Thoracic aorta (tissue), 2 donors: ENCODE measurements around the gene MIB2. TPM values are rescaled to one million over a fixed set of nuclear protein-coding genes. Genes with fewer than 3 reads are reported as not detected.

Source experiments
- ATAC-seq: fragments of 150-250 bp; one replicate; pipeline ENCODE4 v1.8.0; 2017; ENCODE audit warnings: low read depth; ENCODE audit not compliant: insufficient number of reproducible peaks, low FRiP score
- DNase-seq: peaks from one replicate; pipeline ENCODE4 v3.0.0-alpha.2; 2020; ENCODE audit warnings: low spot score
- H3K27ac ChIP-seq, 2 donors: fragments of 200-600 bp; sonication (generic); 1 replicate in 1 of 2; 2 replicates in 1 of 2; pipeline ENCODE4 v1.5.1; 2016; ENCODE audit warnings: mild to moderate bottlenecking in 2 of 2, moderate library complexity in 2 of 2
- H3K27me3 ChIP-seq: fragments of 200-600 bp; sonication (generic); replicated peaks from 2 replicates; pipeline ENCODE4 v1.6.0; 2016; ENCODE audit warnings: mild to moderate bottlenecking; ENCODE audit not compliant: insufficient read depth
- H3K36me3 ChIP-seq: fragments of 200-600 bp; sonication (generic); one replicate; pipeline ENCODE4 v1.5.1; 2016
- H3K4me1 ChIP-seq, 2 donors: fragments of 200-600 bp; sonication (generic); 1 replicate in 1 of 2; 2 replicates in 1 of 2; pipeline versions ENCODE4 v1.5.1 to v1.6.0; 2016; ENCODE audit warnings: low read depth in 2 of 2, mild to moderate bottlenecking in 1 of 2; ENCODE audit not compliant: control insufficient read depth in 1 of 2
- H3K4me3 ChIP-seq: fragments of 200-600 bp; sonication (generic); 2 replicates; pipeline ENCODE4 v1.5.1; 2016; ENCODE audit warnings: mild to moderate bottlenecking
- H3K9me3 ChIP-seq: fragments of 200-600 bp; sonication (generic); 2 replicates; pipeline ENCODE4 v1.5.1; 2016
- total RNA-seq, 2 donors: library from RNA; depleted of rRNA; stranded (reverse); fragments of >200 nt; gene quantifications; one replicate each; pipeline versions ENCODE4 v1.1.0 to v1.2.3, GENCODE V29; 2016
- TF ChIP-seq, protein P1 (sequence below): fragments of 200-600 bp; sonication (generic); IDR thresholded peaks from one replicate; pipeline ENCODE4 v1.5.1; 2019; ENCODE audit warnings: antibody characterized with exemption

Gene MIB2
- total RNA-seq, 2 donors from 2014 or later = 48.6 to 102 TPM

DNA sequence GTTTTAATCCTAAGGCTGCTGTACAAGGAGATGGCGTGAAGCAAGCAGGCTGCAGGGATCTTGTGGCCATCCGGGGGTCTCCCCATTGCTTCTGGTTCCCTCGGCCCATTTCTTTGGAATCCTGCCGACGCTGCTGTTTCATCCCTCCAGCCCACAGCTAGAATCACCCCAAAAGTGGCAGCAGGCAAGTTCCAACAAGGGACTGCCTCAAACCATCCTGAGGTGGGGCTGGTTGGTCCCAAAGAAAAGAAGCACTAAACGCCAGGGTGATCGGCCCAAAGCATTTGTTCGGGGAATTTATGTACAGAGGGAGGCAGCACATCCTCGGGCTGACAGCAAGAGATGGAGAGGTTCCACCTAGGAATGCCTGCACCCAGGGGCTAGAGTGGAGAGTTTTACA, 4.5 kb upstream of the MIB2 start:
- no peaks in the 10 kb centered on the region for H3K27me3 ChIP-seq
- ATAC-seq (no peak), DNase-seq (no peak)
- H3K36me3 ChIP-seq = no peaks in the 10 kb centered on the region
- H3K4me3 ChIP-seq = no peak overlapping the region
- TF ChIP-seq, protein P1, sequence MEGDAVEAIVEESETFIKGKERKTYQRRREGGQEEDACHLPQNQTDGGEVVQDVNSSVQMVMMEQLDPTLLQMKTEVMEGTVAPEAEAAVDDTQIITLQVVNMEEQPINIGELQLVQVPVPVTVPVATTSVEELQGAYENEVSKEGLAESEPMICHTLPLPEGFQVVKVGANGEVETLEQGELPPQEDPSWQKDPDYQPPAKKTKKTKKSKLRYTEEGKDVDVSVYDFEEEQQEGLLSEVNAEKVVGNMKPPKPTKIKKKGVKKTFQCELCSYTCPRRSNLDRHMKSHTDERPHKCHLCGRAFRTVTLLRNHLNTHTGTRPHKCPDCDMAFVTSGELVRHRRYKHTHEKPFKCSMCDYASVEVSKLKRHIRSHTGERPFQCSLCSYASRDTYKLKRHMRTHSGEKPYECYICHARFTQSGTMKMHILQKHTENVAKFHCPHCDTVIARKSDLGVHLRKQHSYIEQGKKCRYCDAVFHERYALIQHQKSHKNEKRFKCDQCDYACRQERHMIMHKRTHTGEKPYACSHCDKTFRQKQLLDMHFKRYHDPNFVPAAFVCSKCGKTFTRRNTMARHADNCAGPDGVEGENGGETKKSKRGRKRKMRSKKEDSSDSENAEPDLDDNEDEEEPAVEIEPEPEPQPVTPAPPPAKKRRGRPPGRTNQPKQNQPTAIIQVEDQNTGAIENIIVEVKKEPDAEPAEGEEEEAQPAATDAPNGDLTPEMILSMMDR = no peak
- H3K4me1 ChIP-seq = peaks cover 10 to 17% of the 10 kb centered on the region in 2 donors
- no peak overlapping the region for H3K27ac ChIP-seq
- no peaks in the 10 kb centered on the region for H3K9me3 ChIP-seq

DNA sequence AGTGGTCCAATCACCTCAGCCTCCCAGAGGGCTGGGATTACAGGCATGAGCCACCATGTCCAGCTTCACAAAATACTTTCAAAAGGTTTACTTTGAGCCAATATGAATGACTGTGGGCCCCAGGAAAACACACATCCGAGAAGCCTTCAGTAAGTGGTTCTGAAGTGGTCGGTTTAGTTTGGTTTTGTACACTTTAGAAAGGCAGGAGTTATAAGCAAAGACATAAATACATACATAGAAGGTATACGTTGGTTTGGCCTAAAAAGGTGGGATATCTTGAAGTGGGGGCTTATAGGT, 3.2 kb upstream of the MIB2 start:
- no peak overlapping the region for H3K27ac ChIP-seq

DNA sequence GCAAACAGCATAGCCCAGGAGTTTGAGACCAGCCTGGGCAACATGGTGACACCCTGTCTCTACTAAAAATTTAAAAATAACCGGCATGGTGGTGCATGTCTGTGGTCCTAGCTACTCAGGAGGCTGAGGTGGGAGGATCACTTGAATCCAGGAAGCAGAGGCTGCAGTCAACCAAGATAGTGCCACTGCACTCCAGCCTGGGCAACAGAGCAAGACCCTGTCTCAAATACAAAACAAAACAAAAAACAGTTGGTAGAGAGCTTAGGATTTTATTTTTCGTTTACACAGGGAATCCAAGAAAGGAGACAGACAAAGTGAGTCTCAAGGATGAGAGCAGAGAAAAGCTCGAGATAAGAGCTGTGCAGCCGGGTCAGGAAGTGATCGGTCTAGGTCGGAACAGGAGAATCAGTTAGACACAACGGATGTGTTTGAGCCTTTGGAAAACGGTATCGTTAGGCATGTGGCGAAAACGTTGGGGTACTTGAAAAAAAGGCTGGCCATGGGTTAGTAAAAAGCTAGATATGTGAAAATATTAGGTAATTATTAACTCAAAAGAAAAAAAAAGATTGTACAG, 1.7 kb upstream of the MIB2 start:
- Histone ChIP-seq H3K36me3 (peaks cover 8% of the 10 kb centered on the region), H3K4me1 (peaks cover 18 to 30% of the 10 kb centered on the region in 2 donors), H3K27me3 (no peaks in the 10 kb centered on the region), H3K27ac (no peak overlapping the region), H3K4me3 (peak overlapping the region; percentile 96), H3K9me3 (no peaks in the 10 kb centered on the region)
- DNase-seq (no peak), ATAC-seq (no peak)
- TF ChIP-seq, protein P1 = no peak

More for the DNA sequence above, 3.2 kb upstream of the MIB2 start:
- Histone ChIP-seq H3K9me3 (no peaks in the 10 kb centered on the region), H3K4me1 (peaks cover 18 to 25% of the 10 kb centered on the region in 2 donors), H3K4me3 (no peak overlapping the region), H3K27me3 (no peaks in the 10 kb centered on the region), H3K36me3 (no peaks in the 10 kb centered on the region)
- no peak for ATAC-seq
- TF ChIP-seq, protein P1 = no peak
- no peak for DNase-seq

DNA sequence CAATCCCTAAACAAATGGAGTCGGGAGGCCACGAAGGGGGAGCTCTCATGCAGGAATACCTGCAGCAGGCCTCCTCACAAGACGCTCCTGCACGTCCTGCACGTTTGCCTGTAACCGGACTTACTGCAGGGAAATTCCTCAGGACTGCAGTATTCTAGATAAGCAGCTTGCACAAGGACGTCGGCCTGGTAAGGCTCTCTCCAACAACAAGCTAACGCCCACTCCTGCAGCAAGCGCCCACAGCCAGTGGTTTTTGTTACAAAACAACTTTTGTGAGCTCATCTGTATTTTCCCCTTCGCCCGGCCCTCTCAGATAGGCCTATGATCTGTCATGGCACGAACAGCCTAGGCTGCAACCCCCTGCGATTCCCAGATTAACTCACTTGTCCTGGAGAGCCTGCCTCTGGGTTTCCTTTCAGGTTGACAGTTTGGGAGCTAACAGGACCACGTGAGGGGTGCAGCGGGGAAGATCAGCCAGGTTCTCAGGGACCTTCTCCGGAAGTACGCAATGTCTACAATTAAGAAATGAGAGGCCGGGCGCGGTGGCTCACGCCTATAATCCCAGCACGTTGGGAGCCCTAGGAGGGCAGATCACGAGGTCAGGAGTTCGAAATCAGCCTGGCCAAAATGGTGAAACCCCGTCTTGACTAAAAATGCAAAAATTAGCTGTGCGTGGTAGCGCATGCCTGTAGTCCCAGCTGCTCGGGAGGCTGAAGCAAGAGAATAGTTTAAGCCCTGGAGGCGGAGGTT, 921 bp upstream of the MIB2 start:
- Histone ChIP-seq H3K27me3 (no peaks in the 10 kb centered on the region), H3K27ac (peak overlapping the region; percentile 99 to 100), H3K4me3 (peak overlapping the region; percentile 96), H3K9me3 (no peaks in the 10 kb centered on the region), H3K36me3 (peaks cover 8% of the 10 kb centered on the region), H3K4me1 (peaks cover 18 to 30% of the 10 kb centered on the region in 2 donors)
- ATAC-seq (no peak), DNase-seq (no peak)
- TF ChIP-seq, protein P1 = no peak

DNA sequence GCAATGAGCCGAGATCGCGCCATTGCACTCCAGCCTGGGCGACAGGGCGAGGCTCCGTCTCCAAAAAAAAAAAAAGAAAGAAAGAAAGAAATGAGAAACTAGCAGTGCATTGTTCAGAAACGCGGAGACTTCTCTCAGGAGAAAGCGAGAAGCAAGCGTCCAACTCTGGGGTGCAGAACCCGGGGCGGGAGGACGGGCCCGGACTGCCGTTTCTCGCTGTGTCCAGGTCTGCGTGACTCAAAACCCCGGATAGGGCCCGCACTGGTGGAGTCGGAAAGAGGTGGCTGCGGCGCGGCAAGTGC, 395 bp upstream of the MIB2 start:
- no peaks in the 10 kb centered on the region for H3K27me3 ChIP-seq
- TF ChIP-seq, protein P1 = no peak
- ATAC-seq = no peak
- peaks cover 18 to 30% of the 10 kb centered on the region in 2 donors for H3K4me1 ChIP-seq
- H3K36me3 ChIP-seq = peaks cover 8% of the 10 kb centered on the region
- no peaks in the 10 kb centered on the region for H3K9me3 ChIP-seq
- peak overlapping the region; percentile 99 to 100 for H3K27ac ChIP-seq
- DNase-seq = no peak
- peak overlapping the region; percentile 96 for H3K4me3 ChIP-seq
